Astrocyte (in vitro differentiated cells and primary cell): ENCODE results near the gene DBI. TPM values are rescaled to one million over a fixed set of nuclear protein-coding genes. Genes with fewer than 3 reads are reported as not detected.

Source experiments
- DNase-seq: peaks from one replicate; pipeline ENCODE4 v3.0.0-alpha.2; 2010; ENCODE audit warnings: low read depth
- FAIRE-seq: peaks from 2 replicates; lab custom pipeline; 2011; peaks lifted over from hg19 to GRCh38; lab: Jason Lieb, UNC
- H2AFZ ChIP-seq: 2 replicates; pipeline ENCODE4 v1.6.0; 2012; ENCODE audit warnings: low read depth, low read length, inconsistent platforms
- H3K27ac ChIP-seq: 2 replicates; pipeline ENCODE4 v1.5.1; 2011; ENCODE audit warnings: low read depth, low read length, inconsistent platforms
- H3K27me3 ChIP-seq: 2 replicates; pipeline ENCODE4 v1.6.0; 2011; ENCODE audit warnings: low read length, inconsistent platforms; ENCODE audit not compliant: insufficient read depth
- H3K36me3 ChIP-seq: 2 replicates; pipeline ENCODE4 v1.5.1; 2011; ENCODE audit warnings: low read length, inconsistent platforms; ENCODE audit not compliant: insufficient read depth
- H3K4me1 ChIP-seq: 2 replicates; pipeline ENCODE4 v1.5.1; 2011; ENCODE audit warnings: low read length, inconsistent platforms; ENCODE audit not compliant: insufficient read depth
- H3K4me2 ChIP-seq: 2 replicates; pipeline ENCODE4 v1.6.0; 2012; ENCODE audit warnings: low read length, inconsistent platforms
- H3K4me3 ChIP-seq: 2 replicates; pipeline ENCODE4 v1.5.1; 2011; ENCODE audit warnings: low read depth, mild to moderate bottlenecking, low read length, inconsistent platforms; ENCODE audit not compliant: insufficient read depth
- H3K79me2 ChIP-seq: 2 replicates; pipeline ENCODE4 v1.6.0; 2012; ENCODE audit warnings: mild to moderate bottlenecking, low read length, inconsistent platforms; ENCODE audit not compliant: insufficient read depth
- H3K9ac ChIP-seq: 2 replicates; pipeline ENCODE4 v1.6.0; 2012; ENCODE audit warnings: mild to moderate bottlenecking, low read length, inconsistent platforms
- H3K9me3 ChIP-seq: 2 replicates; pipeline ENCODE4 v1.5.1; 2012; ENCODE audit warnings: low read depth, mild to moderate bottlenecking, low read length, inconsistent platforms; ENCODE audit not compliant: insufficient read depth
- H4K20me1 ChIP-seq: 2 replicates; pipeline ENCODE4 v1.6.0; 2012; ENCODE audit warnings: low read length, inconsistent platforms; ENCODE audit not compliant: insufficient read depth
- H3K27ac Mint-ChIP-seq: one replicate; pipeline ENCODE4 v1.8.0; 2021; ENCODE audit warnings: mild to moderate bottlenecking, mixed read lengths; ENCODE audit not compliant: unreplicated experiment
- H3K27me3 Mint-ChIP-seq: one replicate; pipeline ENCODE4 v1.8.0; 2021; ENCODE audit warnings: low read depth, mixed read lengths; ENCODE audit not compliant: unreplicated experiment
- H3K36me3 Mint-ChIP-seq: one replicate; pipeline ENCODE4 v1.8.0; 2021; ENCODE audit warnings: low read depth, mixed read lengths; ENCODE audit not compliant: unreplicated experiment
- H3K4me1 Mint-ChIP-seq: one replicate; pipeline ENCODE4 v1.8.0; 2021; ENCODE audit warnings: low read depth, mixed read lengths; ENCODE audit not compliant: unreplicated experiment
- H3K4me3 Mint-ChIP-seq: one replicate; pipeline ENCODE4 v1.8.0; 2021; ENCODE audit warnings: mild to moderate bottlenecking, moderate library complexity, mixed read lengths; ENCODE audit not compliant: unreplicated experiment
- H3K9me3 Mint-ChIP-seq: one replicate; pipeline ENCODE4 v1.8.0; 2021; ENCODE audit warnings: mild to moderate bottlenecking, mixed read lengths; ENCODE audit not compliant: unreplicated experiment
- CTCF ChIP-seq: IDR thresholded peaks from 2 replicates; pipeline ENCODE4 v1.5.1; 2011; ENCODE audit warnings: low read depth, mild to moderate bottlenecking, inconsistent platforms, low read length, moderate library complexity; ENCODE audit not compliant: insufficient read depth
- EZH2 ChIP-seq: IDR thresholded peaks from 2 replicates; pipeline ENCODE4 v1.6.1; 2012; ENCODE audit warnings: mild to moderate bottlenecking, low read length, inconsistent platforms; ENCODE audit not compliant: insufficient read depth
- total RNA-seq: library from RNA; stranded (reverse); gene quantifications from 2 replicates; pipeline ENCODE4 v1.2.1, GENCODE V29; 2021

The DBI gene
- total RNA-seq, 1 donor from 2014 or later = 126 TPM

GRCh38 chr2:119409506-119409905 lies 42.7 kb downstream of the DBI start:
- Histone ChIP-seq H2AFZ (no peak overlapping the region), H3K9me3 (no peaks in the 10 kb centered on the region), H3K4me3 (no peak overlapping the region), H3K27me3 (peaks cover 5% of the 10 kb centered on the region), H3K4me2 (no peak overlapping the region), H3K27ac (no peak overlapping the region), H3K36me3 (no peaks in the 10 kb centered on the region), H4K20me1 (no peaks in the 10 kb centered on the region), H3K4me1 (no peaks in the 10 kb centered on the region), H3K9ac (no peak overlapping the region), H3K79me2 (no peaks in the 10 kb centered on the region)
- H3K36me3 Mint-ChIP-seq = no peaks in the 10 kb centered on the region
- no peak overlapping the region for H3K27ac Mint-ChIP-seq
- TF ChIP-seq EZH2 = no peak
- TF ChIP-seq CTCF = no peak
- peaks cover 10% of the 10 kb centered on the region for H3K27me3 Mint-ChIP-seq
- H3K4me1 Mint-ChIP-seq = no peaks in the 10 kb centered on the region
- H3K9me3 Mint-ChIP-seq = peaks cover 2% of the 10 kb centered on the region
- FAIRE-seq (no peak), DNase-seq (no peak)
- H3K4me3 Mint-ChIP-seq = no peak overlapping the region

- H3K36me3 ChIP-seq = no peaks in the 10 kb centered on the region
- H3K4me2 ChIP-seq = no peak overlapping the region
- H3K4me3 ChIP-seq = no peak overlapping the region
- H2AFZ ChIP-seq = no peak overlapping the region
- no peaks in the 10 kb centered on the region for H4K20me1 ChIP-seq
- peaks cover under 1% of the 10 kb centered on the region for H3K27me3 ChIP-seq
- H3K9me3 Mint-ChIP-seq = peaks cover 3% of the 10 kb centered on the region
- H3K9ac ChIP-seq = no peak overlapping the region
- DNase-seq (no peak), FAIRE-seq (peak; percentile 20)
- H3K4me1 ChIP-seq = no peaks in the 10 kb centered on the region
- no peaks in the 10 kb centered on the region for H3K9me3 ChIP-seq
- peaks cover 6% of the 10 kb centered on the region for H3K4me1 Mint-ChIP-seq
- H3K27ac ChIP-seq = no peak overlapping the region
- H3K36me3 Mint-ChIP-seq = no peaks in the 10 kb centered on the region
- H3K79me2 ChIP-seq = no peaks in the 10 kb centered on the region
- peaks cover 2% of the 10 kb centered on the region for H3K27me3 Mint-ChIP-seq
- TF ChIP-seq CTCF (no peak), EZH2 (no peak)
- H3K27ac Mint-ChIP-seq = no peak overlapping the region
- no peak overlapping the region for H3K4me3 Mint-ChIP-seq
These were observed 48.1 kb downstream of the DBI start for GRCh38 chr2:119414894-119415293.

- Mint-ChIP-seq H3K4me3 (no peak overlapping the region), H3K4me1 (peaks cover 6% of the 10 kb centered on the region), H3K27me3 (no peaks in the 10 kb centered on the region), H3K27ac (no peak overlapping the region), H3K36me3 (no peaks in the 10 kb centered on the region), H3K9me3 (peaks cover 3% of the 10 kb centered on the region)
- Histone ChIP-seq H3K4me2 (no peak overlapping the region), H3K9me3 (no peaks in the 10 kb centered on the region), H2AFZ (no peak overlapping the region), H3K9ac (no peak overlapping the region), H3K27me3 (no peaks in the 10 kb centered on the region), H3K4me1 (no peaks in the 10 kb centered on the region), H3K4me3 (no peak overlapping the region), H3K27ac (no peak overlapping the region), H3K36me3 (no peaks in the 10 kb centered on the region), H4K20me1 (no peaks in the 10 kb centered on the region), H3K79me2 (no peaks in the 10 kb centered on the region)
- FAIRE-seq (no peak), DNase-seq (no peak)
- TF ChIP-seq CTCF (no peak), EZH2 (no peak)
These were observed 48.9 kb downstream of the DBI start for GRCh38 chr2:119415630-119416029.
